GM12864 (cell line): ENCODE results near the gene ZNF850.
"Not testable (repeated sequence)": the region's sequence is repeated elsewhere in the genome, so short reads cannot be mapped to it uniquely, and the experiment has no call there.

Source experiments
- DNase-seq: peaks from one replicate; pipeline ENCODE4 v3.0.0-alpha.2; 2011; ENCODE audit warnings: low read depth
- H3K4me3 ChIP-seq: 2 replicates; pipeline ENCODE4 v1.5.1; 2011; ENCODE audit warnings: mild to moderate bottlenecking, low read depth, low read length, control low read depth
- TF ChIP-seq, protein P1 (sequence below): IDR thresholded peaks from 2 replicates; pipeline ENCODE4 v1.5.1; 2011; ENCODE audit warnings: low read depth, mild to moderate bottlenecking, moderate library complexity, low read length, control low read depth, inconsistent platforms; ENCODE audit errors: missing control alignments

ZNF850 gene

DNA sequence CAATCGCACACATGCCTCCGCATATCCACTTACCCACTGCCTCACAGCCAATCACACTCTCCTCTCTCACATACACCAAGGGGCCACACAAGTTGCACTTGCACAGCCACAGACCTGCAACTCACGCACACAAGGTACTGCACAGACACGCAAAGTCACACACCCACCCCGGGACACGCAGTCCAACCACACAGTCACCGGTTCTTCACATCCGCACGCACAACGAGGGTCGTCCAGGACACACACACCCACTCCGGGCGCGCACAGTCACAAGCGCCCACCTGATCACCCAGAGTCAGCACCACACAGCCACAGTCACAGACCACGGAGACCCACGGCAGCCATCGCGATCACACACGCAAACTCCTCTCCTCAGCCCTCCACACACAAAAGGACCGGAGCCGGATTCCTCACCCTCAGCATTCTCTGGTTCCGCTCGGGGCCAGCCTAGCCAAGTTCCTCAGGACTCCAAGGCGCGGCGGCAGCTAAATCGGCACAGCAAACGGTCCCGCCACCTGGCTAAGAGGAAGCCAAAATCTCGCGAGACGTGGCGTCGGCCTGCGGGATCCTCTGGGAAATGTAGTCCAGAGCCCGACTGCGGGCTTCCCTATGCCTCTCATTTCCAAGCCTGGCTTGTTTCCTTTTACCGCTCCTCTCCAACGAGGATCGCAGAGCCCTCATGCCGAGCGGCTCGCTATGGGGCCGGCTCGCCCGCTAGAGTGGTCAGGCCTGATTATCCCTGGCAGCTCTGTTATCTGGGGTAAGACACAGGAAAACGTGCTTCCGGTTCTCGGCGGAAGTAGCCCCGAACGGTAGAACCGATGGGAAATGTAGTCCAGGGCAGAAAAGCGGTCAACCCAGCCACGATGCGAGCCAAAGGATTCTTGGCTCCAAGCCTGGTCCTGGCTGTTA, at the start of gene ZNF850:
ZNF850 (minus strand) TSS at position 497 of the 912 bp plus-strand sequence. CDS start 10,201 bp downstream, outside the sequence.
- H3K4me3 ChIP-seq: peak within 1 kb of the TSS; percentile 96
- peak; percentile 88 for DNase-seq
- TF ChIP-seq, protein P1, sequence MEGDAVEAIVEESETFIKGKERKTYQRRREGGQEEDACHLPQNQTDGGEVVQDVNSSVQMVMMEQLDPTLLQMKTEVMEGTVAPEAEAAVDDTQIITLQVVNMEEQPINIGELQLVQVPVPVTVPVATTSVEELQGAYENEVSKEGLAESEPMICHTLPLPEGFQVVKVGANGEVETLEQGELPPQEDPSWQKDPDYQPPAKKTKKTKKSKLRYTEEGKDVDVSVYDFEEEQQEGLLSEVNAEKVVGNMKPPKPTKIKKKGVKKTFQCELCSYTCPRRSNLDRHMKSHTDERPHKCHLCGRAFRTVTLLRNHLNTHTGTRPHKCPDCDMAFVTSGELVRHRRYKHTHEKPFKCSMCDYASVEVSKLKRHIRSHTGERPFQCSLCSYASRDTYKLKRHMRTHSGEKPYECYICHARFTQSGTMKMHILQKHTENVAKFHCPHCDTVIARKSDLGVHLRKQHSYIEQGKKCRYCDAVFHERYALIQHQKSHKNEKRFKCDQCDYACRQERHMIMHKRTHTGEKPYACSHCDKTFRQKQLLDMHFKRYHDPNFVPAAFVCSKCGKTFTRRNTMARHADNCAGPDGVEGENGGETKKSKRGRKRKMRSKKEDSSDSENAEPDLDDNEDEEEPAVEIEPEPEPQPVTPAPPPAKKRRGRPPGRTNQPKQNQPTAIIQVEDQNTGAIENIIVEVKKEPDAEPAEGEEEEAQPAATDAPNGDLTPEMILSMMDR: no peak

DNA sequence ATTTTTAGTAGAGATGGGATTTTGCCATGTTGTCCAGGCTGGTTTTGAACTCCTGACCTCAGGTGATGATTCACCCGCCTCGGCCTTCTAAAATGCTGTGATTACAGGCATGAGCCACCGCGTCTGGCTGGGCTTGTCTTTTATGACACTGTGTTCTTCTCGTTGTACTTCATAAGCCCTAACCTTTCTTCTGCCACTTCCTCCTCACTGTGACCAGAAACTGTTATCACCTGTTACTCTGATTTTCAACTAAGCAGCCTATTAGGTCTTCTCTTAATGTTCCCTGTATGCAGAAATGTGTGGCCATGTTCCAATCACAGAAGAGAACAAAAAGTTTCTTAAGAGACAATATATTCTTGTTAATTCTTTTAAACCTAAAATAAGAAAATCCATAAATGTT, 49.2 kb upstream of the ZNF850 start:
- no peak for DNase-seq
- TF ChIP-seq, protein P1: no peak
- no peak overlapping the region for H3K4me3 ChIP-seq

DNA sequence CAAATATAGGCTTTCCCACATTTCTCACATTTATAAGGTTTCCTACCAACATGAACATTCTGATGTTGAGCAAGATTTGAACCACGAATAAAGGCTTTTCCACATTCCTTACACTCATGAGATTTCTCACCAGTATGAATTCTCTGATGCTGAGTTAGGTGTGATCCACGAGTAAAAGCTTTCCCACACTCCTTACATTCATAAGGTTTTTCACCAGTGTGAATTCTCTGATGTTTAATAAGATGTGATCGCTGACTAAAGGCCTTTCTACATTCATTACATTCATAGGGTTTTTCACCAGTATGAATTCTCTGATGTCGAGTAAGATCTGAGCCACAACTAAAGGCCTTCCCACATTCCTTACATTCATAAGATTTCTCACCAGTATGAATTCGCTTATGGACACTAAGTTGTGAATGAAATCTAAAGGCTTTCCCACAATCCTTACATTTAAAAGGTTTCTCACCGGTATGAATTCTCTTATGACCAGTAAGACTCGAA, 46.6 kb upstream of the ZNF850 start:
- no peak overlapping the region for H3K4me3 ChIP-seq
- no peak for DNase-seq
- TF ChIP-seq, protein P1: no peak

DNA sequence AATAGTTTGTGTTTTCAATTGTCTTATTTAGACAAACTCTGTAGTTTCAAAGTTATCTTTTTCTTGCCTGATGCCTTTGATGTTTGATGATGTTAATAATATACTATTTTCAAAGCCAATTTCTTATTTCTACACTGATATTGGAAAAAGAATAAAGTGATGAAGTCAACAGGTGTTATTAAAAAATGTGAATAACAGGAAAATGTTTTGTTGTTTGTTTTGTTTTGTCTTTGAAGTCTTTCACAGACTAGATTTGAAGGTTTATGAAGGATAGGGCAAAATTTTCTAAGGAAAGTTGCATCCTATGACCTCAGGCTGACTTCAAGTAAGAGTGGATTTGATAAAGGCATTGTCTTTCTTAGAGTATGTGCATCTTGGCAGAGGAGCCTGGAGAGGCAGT, 34.4 kb upstream of the ZNF850 start:
- H3K4me3 ChIP-seq: no peak overlapping the region
- TF ChIP-seq, protein P1: no peak
- DNase-seq: no peak

DNA sequence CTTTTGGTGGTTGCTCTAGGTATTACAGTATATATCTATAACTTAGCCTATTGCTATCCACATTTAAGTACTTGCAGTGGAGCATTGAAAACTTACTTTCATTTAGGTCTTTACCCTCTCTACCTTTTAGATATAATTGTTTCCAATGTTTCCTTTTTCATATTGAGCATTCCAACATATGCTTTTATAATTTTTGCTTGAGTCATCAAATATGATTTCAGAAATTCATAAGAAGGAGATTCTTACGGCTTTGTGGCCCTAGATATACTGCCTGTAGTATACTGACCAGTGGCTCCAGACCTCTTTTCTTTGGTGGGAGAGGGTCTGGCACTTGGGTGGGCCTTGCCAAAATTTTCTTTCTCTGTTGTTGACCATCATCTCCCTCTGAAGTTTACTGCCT, 32.8 kb upstream of the ZNF850 start:
- DNase-seq: no peak
- TF ChIP-seq, protein P1: no peak
- H3K4me3 ChIP-seq: no peak overlapping the region

DNA sequence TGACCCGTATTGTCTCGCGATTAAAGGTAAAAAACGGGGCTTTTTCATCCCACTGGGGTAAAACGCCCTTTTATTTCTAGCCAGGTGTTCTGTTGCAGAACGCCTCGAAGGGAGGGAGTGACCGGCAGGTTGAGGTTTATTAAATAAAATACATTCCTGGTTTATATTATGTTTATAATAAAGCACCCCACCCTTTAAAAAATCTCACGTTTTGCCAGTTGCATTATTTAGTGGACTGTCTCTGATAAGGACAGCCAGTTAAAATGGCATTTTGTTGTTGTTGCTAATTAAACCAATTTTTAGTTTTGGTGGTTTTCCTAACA, 25.1 kb upstream of the ZNF850 start:
- TF ChIP-seq, protein P1: no peak
- DNase-seq: peak; percentile 38
- H3K4me3 ChIP-seq: peak overlapping the region; percentile 79

DNA sequence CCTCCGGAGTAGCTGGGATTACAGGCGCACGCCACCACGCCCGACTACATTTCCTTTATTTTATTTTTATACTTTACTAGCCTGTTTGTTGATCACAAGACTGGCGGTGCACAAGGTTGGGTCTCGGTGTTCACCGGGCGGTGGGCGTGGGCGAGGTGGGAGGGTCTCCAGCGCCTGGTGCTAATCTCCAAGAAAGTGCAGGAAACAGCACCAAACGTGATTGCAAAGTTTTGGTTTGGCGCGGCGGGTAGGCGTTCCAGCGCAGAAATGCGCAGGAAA, 24.0 kb upstream of the ZNF850 start:
- DNase-seq: no peak
- peak overlapping the region; percentile 79 for H3K4me3 ChIP-seq
- TF ChIP-seq, protein P1: no peak

DNA sequence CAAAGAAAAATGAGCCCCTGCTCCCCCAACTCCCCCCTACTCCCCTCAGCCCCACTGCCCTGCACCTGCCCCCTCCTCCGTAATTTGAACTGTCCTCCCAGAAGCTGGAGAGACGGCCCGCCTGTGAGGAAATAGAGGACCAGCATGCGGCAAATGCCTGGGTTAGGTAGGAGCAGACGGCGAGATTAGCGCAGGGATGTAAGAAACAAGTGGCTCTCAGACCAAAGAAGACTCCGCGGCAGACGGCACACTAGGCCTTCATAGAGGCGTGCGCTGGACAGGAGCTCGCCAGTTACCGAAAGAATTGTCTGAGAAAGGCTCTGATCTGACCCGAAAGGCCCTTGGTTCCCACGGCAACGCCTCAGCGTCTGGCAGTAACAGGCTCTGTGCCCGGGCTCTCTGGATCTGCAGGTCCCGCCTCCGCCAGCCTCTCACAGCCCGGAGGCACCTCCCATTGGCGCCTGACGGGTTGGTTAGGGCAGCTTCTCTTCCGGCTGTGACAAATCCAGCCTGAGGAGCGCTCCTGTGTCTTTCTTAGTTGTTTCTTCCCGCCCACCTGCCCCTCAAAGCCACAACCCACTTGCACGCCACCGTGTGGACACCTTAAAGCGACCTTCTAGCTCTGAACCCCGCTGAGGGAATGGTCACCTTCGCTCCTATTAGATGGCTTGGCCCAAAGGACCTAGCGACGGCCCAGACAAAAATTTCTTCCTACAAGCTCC, 19.0 kb upstream of the ZNF850 start:
- DNase-seq, H3K4me3 ChIP-seq: not testable (repeated sequence)
